Endothelial cell of umbilical vein (primary cell): ENCODE measurements around the gene AP3S2. TPM values are rescaled to one million over a fixed set of nuclear protein-coding genes. Genes with fewer than 3 reads are reported as not detected.

Experiments used
- BruUV-seq: library from RNA; stranded (reverse); fragments of 400-500 nt; replicated peaks from 2 replicates; lab custom pipeline; 2021; lab: Mats Ljungman, UMichigan
- CTCF ChIA-PET: fragments of 300-600, 350-600 bp; sonication (Branson Sonifier 250); formaldehyde crosslinking; loops from one replicate; lab custom pipeline; 2021; ENCODE audit warnings: antibody characterized with exemption, inconsistent platforms; lab: Charles Lee
- POLR2A ChIA-PET: fragments of 300-600, 350-600 bp; sonication (Branson Sonifier 250); formaldehyde crosslinking; loops from one replicate; lab custom pipeline; 2021; ENCODE audit warnings: antibody characterized with exemption, inconsistent platforms; lab: Charles Lee
- DNase-seq: peaks from one replicate; pipeline ENCODE4 v3.0.0-alpha.2; 2011; ENCODE audit warnings: low read depth, low spot score
- FAIRE-seq: peaks from 2 replicates; lab custom pipeline; 2011; peaks lifted over from hg19 to GRCh38; lab: Jason Lieb, UNC
- H2AFZ ChIP-seq: 2 replicates; pipeline ENCODE4 v1.6.0; 2012; ENCODE audit warnings: low read depth, low read length, control low read depth, inconsistent platforms
- H3K27ac ChIP-seq: 2 replicates; pipeline ENCODE4 v1.5.1; 2011; ENCODE audit warnings: low read depth, mild to moderate bottlenecking, control low read depth, low read length, moderate library complexity; ENCODE audit not compliant: insufficient read depth
- H3K27me3 ChIP-seq, 2 experiments: 2 replicates each; pipeline versions ENCODE4 v1.6.0 to v1.6.1; 2011; ENCODE audit warnings: low read length in 2 of 2, mixed read lengths in 1 of 2; ENCODE audit not compliant: control insufficient read depth in 2 of 2, insufficient read depth in 2 of 2
- H3K36me3 ChIP-seq, 2 experiments: 2 replicates in 1 of 2; 3 replicates in 1 of 2; pipeline ENCODE4 v1.5.1; 2011; ENCODE audit warnings: low read length in 2 of 2, mild to moderate bottlenecking in 1 of 2, moderate library complexity in 1 of 2; ENCODE audit not compliant: control insufficient read depth in 2 of 2, insufficient read depth in 2 of 2; ENCODE audit errors: extremely low read depth in 1 of 2
- H3K4me1 ChIP-seq: 3 replicates; pipeline ENCODE4 v1.5.1; 2011; ENCODE audit warnings: mild to moderate bottlenecking, low read length; ENCODE audit not compliant: control insufficient read depth, insufficient read depth; ENCODE audit errors: extremely low read depth
- H3K4me2 ChIP-seq: 2 replicates; pipeline ENCODE4 v1.6.1; 2011; ENCODE audit warnings: low read length, control low read depth, mixed read lengths; ENCODE audit not compliant: insufficient read depth
- H3K4me3 ChIP-seq, 3 experiments: fragments of 200-600 bp in 1 of 3; sonication (generic), shearing (Covaris generic) in 1 of 3; replicated peaks in 1 of 3; 2 replicates each; pipeline ENCODE4 v1.5.1; 2011 to 2016; ENCODE audit warnings: control low read depth in 3 of 3, low read length in 3 of 3, mild to moderate bottlenecking in 2 of 3, inconsistent platforms in 1 of 3, low read depth in 1 of 3, moderate library complexity in 1 of 3; ENCODE audit not compliant: insufficient read depth in 1 of 3
- H3K79me2 ChIP-seq: 2 replicates; pipeline ENCODE4 v1.6.0; 2012; ENCODE audit warnings: low read length, inconsistent platforms; ENCODE audit not compliant: control insufficient read depth, insufficient read depth
- H3K9ac ChIP-seq: replicated peaks from 2 replicates; pipeline ENCODE3; 2011; ENCODE audit warnings: low read length, control low read depth; ENCODE audit not compliant: insufficient read depth; ENCODE audit errors: extremely low read depth
- H3K9me1 ChIP-seq: replicated peaks from 3 replicates; pipeline ENCODE4 v1.6.0; 2011; ENCODE audit warnings: mild to moderate bottlenecking, low read length; ENCODE audit not compliant: control insufficient read depth, insufficient read depth; ENCODE audit errors: extremely low read depth
- H3K9me3 ChIP-seq: replicated peaks from 2 replicates; pipeline ENCODE4 v1.5.1; 2012; ENCODE audit warnings: low read length, inconsistent platforms; ENCODE audit not compliant: control insufficient read depth, insufficient read depth
- H4K20me1 ChIP-seq: replicated peaks from 2 replicates; pipeline ENCODE3; 2011; ENCODE audit warnings: mild to moderate bottlenecking, low read length; ENCODE audit not compliant: control insufficient read depth, insufficient read depth; ENCODE audit errors: extremely low read depth
- EZH2 ChIP-seq: IDR thresholded peaks from 2 replicates; pipeline ENCODE4 v1.6.1; 2012; ENCODE audit warnings: borderline replicate concordance, low read depth, mild to moderate bottlenecking, moderate library complexity, low read length, inconsistent platforms; ENCODE audit not compliant: severe bottlenecking
- FOS ChIP-seq: IDR thresholded peaks from 2 replicates; pipeline ENCODE4 v1.6.1; 2011; ENCODE audit warnings: mild to moderate bottlenecking, low read length, moderate library complexity, borderline replicate concordance; ENCODE audit not compliant: insufficient read depth
- GATA2 ChIP-seq: IDR thresholded peaks from 2 replicates; pipeline ENCODE4 v1.7.0; 2011; ENCODE audit warnings: low read depth, mild to moderate bottlenecking, moderate library complexity, mixed read lengths, low read length; ENCODE audit not compliant: insufficient read length, insufficient read depth
- JUN ChIP-seq: IDR thresholded peaks from 2 replicates; pipeline ENCODE4 v1.6.1; 2011; ENCODE audit warnings: borderline replicate concordance, low read depth; ENCODE audit not compliant: insufficient read length, insufficient read depth
- MAX ChIP-seq: IDR thresholded peaks from 2 replicates; pipeline ENCODE4 v1.6.1; 2011; ENCODE audit not compliant: insufficient read depth, insufficient read length
- MYC ChIP-seq: IDR thresholded peaks from one replicate; pipeline ENCODE4 v1.6.1; 2011; ENCODE audit warnings: mild to moderate bottlenecking, low read depth, low read length
- POLR2A ChIP-seq: IDR thresholded peaks from 2 replicates; pipeline ENCODE4 v1.6.1; 2012; ENCODE audit warnings: low read depth, mild to moderate bottlenecking, control low read depth, low read length
- POLR2AphosphoS5 ChIP-seq: IDR thresholded peaks from 2 replicates; pipeline ENCODE4 v1.6.1; 2012; ENCODE audit warnings: low read depth, mild to moderate bottlenecking, control low read depth, low read length, moderate library complexity; ENCODE audit not compliant: insufficient read depth
- dilution Hi-C: fragments of 300-500 bp; cut with MboI; formaldehyde crosslinking; loops from one replicate; pipeline ENCODE4 v1.15.0; 2019; ENCODE audit warnings: low sequenced_read_pairs; ENCODE audit not compliant: extremely low pct_ligation_motif_present
- intact Hi-C: fragments of 100-400 bp; cut with micrococcal nuclease; formaldehyde crosslinking; loops from one replicate; pipeline ENCODE4 v1.10.0; 2022
- polyA plus RNA-seq, 4 experiments: library from polyadenylated mRNA; depleted of rRNA in 3 of 4; stranded (reverse) in 3 of 4; unstranded in 1 of 4; fragments of >200 nt; gene quantifications; 2 replicates each; pipeline versions ENCODE4 v1.2.1 to v1.2.3, GENCODE V29; 2011 to 2012; ENCODE audit warnings: missing spikeins in 1 of 4
- total RNA-seq: library from RNA; stranded (reverse); gene quantifications from 2 replicates; pipeline ENCODE4 v1.2.3, GENCODE V29; 2021
- TF ChIP-seq, protein P1 (sequence below), 2 donors: IDR thresholded peaks; 1 replicate in 1 of 2; 2 replicates in 1 of 2; pipeline ENCODE4 v1.5.1; 2011; ENCODE audit warnings: low read length in 2 of 2, mild to moderate bottlenecking in 2 of 2, moderate library complexity in 2 of 2, control low read depth in 1 of 2, inconsistent platforms in 1 of 2, low read depth in 1 of 2; ENCODE audit not compliant: insufficient read depth in 1 of 2; ENCODE audit errors: extremely low read depth in 1 of 2

Gene AP3S2
- total and polyA plus RNA-seq, 2 donors (not counting 3 experiments of a cell fraction or from before 2014, with no cell fraction given) = 14.6 to 31.1 TPM

GRCh38 chr15:89899951-89900567 lies 6.3 kb upstream of the AP3S2 start:
- Histone ChIP-seq H2AFZ (no peak overlapping the region), H3K27ac (no peak overlapping the region), H3K36me3 (peaks cover 0 to 18% of the 10 kb centered on the region in 2 experiments), H3K4me2 (no peak overlapping the region), H3K9me3 (no peaks in the 10 kb centered on the region), H3K9ac (no peak overlapping the region), H3K79me2 (no peaks in the 10 kb centered on the region), H3K27me3 (no peaks in the 10 kb centered on the region), H4K20me1 (no peaks in the 10 kb centered on the region), H3K4me1 (no peaks in the 10 kb centered on the region), H3K9me1 (no peaks in the 10 kb centered on the region), H3K4me3 (no peak overlapping the region)
- no TSS peak for BruUV-seq
- ChIA-PET POLR2A (no interaction called here), CTCF (interaction anchor here (1.0 to 2.8 kb wide), 3 partner anchors 25 to 187 kb away, joined by 3 to 38 read pairs (median 6); no protein-coding TSS in a partner anchor)
- dilution Hi-C loops = no loop called here
- intact Hi-C loops = loop anchor here (10.0 kb wide), 1 partner anchor 315 kb away; no protein-coding TSS in a partner anchor
- TF ChIP-seq POLR2A (no peak), POLR2AphosphoS5 (no peak), FOS (no peak), EZH2 (no peak), MAX (no peak), JUN (no peak), GATA2 (no peak), MYC (no peak)
- TF ChIP-seq, protein P1, sequence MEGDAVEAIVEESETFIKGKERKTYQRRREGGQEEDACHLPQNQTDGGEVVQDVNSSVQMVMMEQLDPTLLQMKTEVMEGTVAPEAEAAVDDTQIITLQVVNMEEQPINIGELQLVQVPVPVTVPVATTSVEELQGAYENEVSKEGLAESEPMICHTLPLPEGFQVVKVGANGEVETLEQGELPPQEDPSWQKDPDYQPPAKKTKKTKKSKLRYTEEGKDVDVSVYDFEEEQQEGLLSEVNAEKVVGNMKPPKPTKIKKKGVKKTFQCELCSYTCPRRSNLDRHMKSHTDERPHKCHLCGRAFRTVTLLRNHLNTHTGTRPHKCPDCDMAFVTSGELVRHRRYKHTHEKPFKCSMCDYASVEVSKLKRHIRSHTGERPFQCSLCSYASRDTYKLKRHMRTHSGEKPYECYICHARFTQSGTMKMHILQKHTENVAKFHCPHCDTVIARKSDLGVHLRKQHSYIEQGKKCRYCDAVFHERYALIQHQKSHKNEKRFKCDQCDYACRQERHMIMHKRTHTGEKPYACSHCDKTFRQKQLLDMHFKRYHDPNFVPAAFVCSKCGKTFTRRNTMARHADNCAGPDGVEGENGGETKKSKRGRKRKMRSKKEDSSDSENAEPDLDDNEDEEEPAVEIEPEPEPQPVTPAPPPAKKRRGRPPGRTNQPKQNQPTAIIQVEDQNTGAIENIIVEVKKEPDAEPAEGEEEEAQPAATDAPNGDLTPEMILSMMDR (IDR thresholded peaks at IDR 0.05; ENCODE audit: extremely low read depth in 1 of 2, insufficient read depth in 1 of 2, low read depth in 1 of 2, low read length in 2 of 2) = no peak
- DNase-seq = no peak
- FAIRE-seq = no peak
